SK-N-SH treated with all-trans-retinoic acid at 6 μM for 48 hours (cell line): Measurements from ENCODE around the gene CLCN3.

ENCODE experiments used
- ARNTL ChIP-seq: fragments of 450-650 bp; formaldehyde crosslinking; IDR thresholded peaks from 2 replicates; pipeline ENCODE4 v1.5.0; 2020; ENCODE audit warnings: low read depth, mild to moderate bottlenecking, moderate library complexity, borderline replicate concordance
- CREB5 ChIP-seq: fragments of 250-450 bp; sonication (Bioruptor Pico); IDR thresholded peaks from 2 replicates; pipeline ENCODE4 v1.5.1; 2020; ENCODE audit warnings: low read depth, mild to moderate bottlenecking, moderate library complexity
- ESRRG ChIP-seq: fragments of 250-450 bp; sonication (Bioruptor Pico); IDR thresholded peaks from 2 replicates; pipeline ENCODE4 v1.6.1; 2021; ENCODE audit warnings: mild to moderate bottlenecking
- GLIS3 ChIP-seq: fragments of 250-450 bp; sonication (Bioruptor Pico); IDR thresholded peaks from 2 replicates; pipeline ENCODE4 v1.5.0; 2020; ENCODE audit warnings: mild to moderate bottlenecking, moderate library complexity
- ISL1 ChIP-seq: fragments of 250-450 bp; sonication (Bioruptor Pico); IDR thresholded peaks from 2 replicates; pipeline ENCODE4 v2.1.2; 2022; ENCODE audit warnings: mild to moderate bottlenecking, moderate library complexity
- PATZ1 ChIP-seq: fragments of 250-450 bp; sonication (Bioruptor Pico); IDR thresholded peaks from 2 replicates; pipeline ENCODE4 v1.8.0; 2020; ENCODE audit warnings: mild to moderate bottlenecking, moderate library complexity, borderline replicate concordance
- POU6F1 ChIP-seq: fragments of 250-450 bp; sonication (Bioruptor Pico); IDR thresholded peaks from 2 replicates; pipeline ENCODE4 v1.8.0; 2021; ENCODE audit warnings: low read depth, mild to moderate bottlenecking, moderate library complexity, borderline replicate concordance
- RARB ChIP-seq: fragments of 250-450 bp; sonication (Bioruptor Pico); IDR thresholded peaks from 2 replicates; pipeline ENCODE4 v1.8.0; 2021; ENCODE audit warnings: mild to moderate bottlenecking, moderate library complexity
- TOX ChIP-seq: fragments of 250-450 bp; sonication (Bioruptor Pico); IDR thresholded peaks from 2 replicates; pipeline ENCODE4 v1.8.0; 2021; ENCODE audit warnings: mild to moderate bottlenecking, moderate library complexity, borderline replicate concordance
- TSHZ2 ChIP-seq: fragments of 250-450 bp; sonication (Bioruptor Pico); IDR thresholded peaks from 2 replicates; pipeline ENCODE4 v1.5.0; 2020; ENCODE audit warnings: mild to moderate bottlenecking, moderate library complexity
- ZFP3 ChIP-seq: fragments of 250-450 bp; sonication (Bioruptor Pico); IDR thresholded peaks from 2 replicates; pipeline ENCODE4 v1.5.0; 2020; ENCODE audit warnings: mild to moderate bottlenecking, moderate library complexity
- ZNF565 ChIP-seq: fragments of 450-650 bp; formaldehyde crosslinking; conservative IDR thresholded peaks from 2 replicates; pipeline ENCODE4 v1.5.0; 2020; ENCODE audit warnings: low read depth, mild to moderate bottlenecking, moderate library complexity

- no peak for TF ChIP-seq POU6F1
- TF ChIP-seq RARB, result no peak
- no peak for TF ChIP-seq TOX (CRISPR knock-in tag)
- TF ChIP-seq ZFP3 (CRISPR knock-in tag), result 0 out of 2 replicates have a peak, but pooled peaks have one; percentile 38
- TF ChIP-seq ZNF565 (CRISPR knock-in tag), result no peak
- TF ChIP-seq PATZ1 (CRISPR knock-in tag), result no peak
- TF ChIP-seq CREB5 (CRISPR knock-in tag), result no peak
- TF ChIP-seq ESRRG (CRISPR knock-in tag), result no peak
- TF ChIP-seq GLIS3, result no peak
- TF ChIP-seq ISL1 (CRISPR knock-in tag), result no peak
- TF ChIP-seq TSHZ2 (CRISPR knock-in tag), result no peak
- TF ChIP-seq ARNTL, result no peak
Measured at GRCh38 chr4:169611991-169612870, 8.1 kb upstream of the CLCN3 start, which contains the start of gene NEK1.
